BLaER1 treated with 17β-estradiol and CSF1 and Interleukin-3, amounts not matched to agents 10 nM and 100 nM (cell line): ENCODE measurements around the gene XRCC4.

Source experiments
- H3K27ac ChIP-seq, 11 experiments: shearing (Covaris generic); formaldehyde crosslinking; 2 replicates each; pipeline ENCODE4 v1.8.1; 2022
- H3K27me3 ChIP-seq, 11 experiments: shearing (Covaris generic); formaldehyde crosslinking; 2 replicates each; pipeline ENCODE4 v1.8.1; 2022
- H3K36me3 ChIP-seq, 11 experiments: shearing (Covaris generic); formaldehyde crosslinking; 2 replicates each; pipeline ENCODE4 v1.8.1; 2022
- H3K4me1 ChIP-seq, 10 experiments: shearing (Covaris generic); formaldehyde crosslinking; 2 replicates each; pipeline ENCODE4 v1.8.1; 2022
- H3K4me2 ChIP-seq, 11 experiments: shearing (Covaris generic); formaldehyde crosslinking; 2 replicates each; pipeline ENCODE4 v1.8.1; 2022
- H3K4me3 ChIP-seq, 10 experiments: shearing (Covaris generic); formaldehyde crosslinking; 2 replicates each; pipeline ENCODE4 v1.8.1; 2022
- H3K9ac ChIP-seq, 11 experiments: shearing (Covaris generic); formaldehyde crosslinking; 2 replicates each; pipeline ENCODE4 v1.8.1; 2022
- H3K9me3 ChIP-seq, 11 experiments: shearing (Covaris generic); formaldehyde crosslinking; replicated peaks in 1 of 11; 2 replicates each; pipeline ENCODE4 v1.8.1; 2022
- H4K20me1 ChIP-seq, 11 experiments: shearing (Covaris generic); formaldehyde crosslinking; 2 replicates each; pipeline ENCODE4 v1.8.1; 2022
- Cebpa-rat ChIP-seq, 11 experiments: shearing (Covaris generic); IDR thresholded peaks; 2 replicates each; pipeline ENCODE4 v1.8.1; 2022

XRCC4 gene

DNA sequence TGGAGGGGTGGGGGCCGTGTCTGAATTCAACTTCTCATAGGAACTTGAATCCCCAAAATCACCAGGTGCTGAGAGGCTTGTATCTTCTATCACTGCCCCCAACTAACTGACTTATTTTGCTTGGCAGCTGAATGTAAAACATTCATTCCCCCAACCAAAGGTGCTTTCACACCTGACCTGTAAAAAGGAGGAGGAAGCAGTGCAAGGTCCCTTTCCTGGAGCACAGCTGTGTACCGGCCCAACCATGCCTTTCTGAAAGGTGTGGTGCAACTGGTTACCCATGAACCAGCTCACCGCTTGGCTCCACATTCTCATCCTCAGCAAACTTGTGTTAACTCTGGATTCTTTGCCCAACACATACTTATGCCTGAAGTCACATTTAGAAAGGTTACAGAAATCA lies 34.8 kb upstream of the XRCC4 start:
- Histone ChIP-seq H4K20me1 (no peaks in the 10 kb centered on the region), H3K4me3 (no peak overlapping the region), H3K36me3 (peaks cover 0 to 6% (median 0%) of the 10 kb centered on the region in 11 experiments; a peak in 1 of 22 replicates), H3K9ac (no peak overlapping the region), H3K4me2 (no peak overlapping the region), H3K4me1 (no peaks in the 10 kb centered on the region), H3K9me3 (no peaks in the 10 kb centered on the region), H3K27me3 (no peaks in the 10 kb centered on the region), H3K27ac (no peak overlapping the region)
- TF ChIP-seq Cebpa-rat (IDR thresholded peaks at IDR 0.05) = no peak

DNA sequence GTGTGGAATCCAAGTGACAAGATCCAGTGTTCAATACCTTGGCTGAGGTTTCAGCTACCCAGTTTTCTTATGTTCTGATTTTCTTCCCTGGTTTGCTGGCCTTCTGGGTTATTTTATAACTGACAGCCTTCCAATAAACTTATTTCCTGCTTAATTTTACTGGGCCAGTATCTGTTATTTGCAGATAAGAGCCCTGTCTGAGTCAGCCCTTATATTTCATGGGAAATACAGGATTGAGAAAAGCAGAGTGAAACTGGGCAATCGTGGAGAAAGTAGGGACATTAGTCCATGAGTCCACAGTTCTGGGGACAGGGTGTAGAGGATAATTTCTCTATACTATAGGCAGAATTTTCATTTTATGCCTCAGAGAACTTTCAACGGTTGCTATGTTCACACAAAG lies 32.4 kb upstream of the XRCC4 start:
- Histone ChIP-seq H3K4me1 (no peaks in the 10 kb centered on the region), H4K20me1 (no peaks in the 10 kb centered on the region), H3K4me2 (no peak overlapping the region), H3K36me3 (peaks cover 0 to 23% (median 5%) of the 10 kb centered on the region in 11 experiments; a peak in 14 of 22 replicates), H3K4me3 (no peak overlapping the region), H3K9me3 (no peaks in the 10 kb centered on the region), H3K9ac (no peak overlapping the region), H3K27me3 (no peaks in the 10 kb centered on the region), H3K27ac (no peak overlapping the region)
- TF ChIP-seq Cebpa-rat (IDR thresholded peaks at IDR 0.05) = no peak

DNA sequence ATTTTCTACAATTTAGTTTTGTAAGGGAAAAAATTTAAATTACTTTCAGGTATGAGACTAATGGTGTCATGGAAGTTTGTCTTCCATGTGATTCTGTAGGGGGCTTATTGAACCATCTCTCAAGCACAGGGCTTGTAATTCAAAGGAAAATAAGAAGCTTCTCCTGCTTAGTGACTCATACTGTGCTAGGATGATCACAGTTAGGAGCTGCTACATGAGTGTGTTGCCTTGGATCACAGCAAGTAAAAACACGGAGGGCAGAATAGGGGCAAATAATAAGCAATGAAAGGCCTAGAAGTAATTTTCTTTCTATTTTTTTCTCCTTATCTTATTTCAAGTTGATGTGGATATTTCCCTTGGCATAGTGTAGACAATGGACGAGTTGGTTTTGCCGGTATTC lies 29.1 kb upstream of the XRCC4 start:
- no peak for TF ChIP-seq Cebpa-rat (IDR thresholded peaks at IDR 0.05)
- H3K27me3 ChIP-seq = no peaks in the 10 kb centered on the region
- H3K27ac ChIP-seq = no peak overlapping the region
- H4K20me1 ChIP-seq = peaks cover 0 to 6% (median 0%) of the 10 kb centered on the region in 11 experiments; a peak in 1 of 22 replicates
- H3K9me3 ChIP-seq = no peaks in the 10 kb centered on the region
- H3K36me3 ChIP-seq = peaks cover 25 to 56% (median 37%) of the 10 kb centered on the region in 11 experiments
- H3K9ac ChIP-seq = no peak overlapping the region
- H3K4me2 ChIP-seq = no peak overlapping the region
- no peaks in the 10 kb centered on the region for H3K4me1 ChIP-seq
- no peak overlapping the region for H3K4me3 ChIP-seq

DNA sequence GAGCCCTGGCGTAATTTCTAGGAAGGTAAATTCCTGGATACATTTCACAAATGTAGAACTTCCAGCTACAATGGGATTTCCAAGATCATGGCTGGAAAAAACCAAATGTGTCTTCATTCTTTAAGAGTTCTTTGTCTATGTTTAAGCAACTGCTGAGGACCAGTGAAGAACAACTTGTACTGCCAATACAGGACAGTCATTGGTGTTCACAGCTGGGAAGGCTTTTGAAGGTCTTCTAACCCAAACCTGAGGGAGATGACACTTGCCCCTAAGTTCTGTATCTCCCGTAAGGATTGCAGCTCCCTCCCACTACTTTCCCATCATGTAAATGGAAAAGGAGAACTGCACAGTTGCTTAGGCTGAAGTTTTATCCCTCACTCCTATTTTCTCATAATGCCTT lies 28.5 kb upstream of the XRCC4 start:
- Histone ChIP-seq H3K4me3 (no peak overlapping the region), H3K9ac (no peak overlapping the region), H3K9me3 (no peaks in the 10 kb centered on the region), H3K27ac (no peak overlapping the region), H4K20me1 (peaks cover 0 to 6% (median 0%) of the 10 kb centered on the region in 11 experiments; a peak in 1 of 22 replicates), H3K36me3 (peaks cover 29 to 61% (median 40%) of the 10 kb centered on the region in 11 experiments), H3K27me3 (no peaks in the 10 kb centered on the region), H3K4me2 (no peak overlapping the region), H3K4me1 (no peaks in the 10 kb centered on the region)
- no peak for TF ChIP-seq Cebpa-rat (IDR thresholded peaks at IDR 0.05)

DNA sequence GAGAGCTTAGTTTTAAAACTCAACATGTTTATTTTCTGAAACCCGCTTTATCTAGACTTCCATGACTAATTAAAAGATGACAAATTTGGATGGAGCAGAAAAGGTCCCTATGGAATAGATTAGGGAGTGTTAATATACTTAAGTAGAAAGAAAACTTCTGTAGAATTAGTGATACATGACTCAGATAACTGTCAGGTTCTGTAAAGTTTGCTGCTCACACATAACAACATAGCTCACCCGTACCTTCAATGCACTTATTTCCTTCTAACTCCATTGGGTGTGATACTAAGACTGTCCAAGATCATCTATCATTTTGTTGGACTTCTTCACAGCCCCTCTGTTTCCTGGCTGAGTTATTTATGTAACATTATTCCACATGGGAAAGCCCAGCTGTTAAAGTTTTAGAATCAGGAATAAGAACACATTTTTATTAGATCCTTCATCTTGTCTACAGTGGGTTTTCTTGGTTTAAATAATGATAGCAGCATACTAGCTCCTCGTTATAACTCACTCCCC lies 27.9 kb upstream of the XRCC4 start:
- no peak overlapping the region for H3K27ac ChIP-seq

DNA sequence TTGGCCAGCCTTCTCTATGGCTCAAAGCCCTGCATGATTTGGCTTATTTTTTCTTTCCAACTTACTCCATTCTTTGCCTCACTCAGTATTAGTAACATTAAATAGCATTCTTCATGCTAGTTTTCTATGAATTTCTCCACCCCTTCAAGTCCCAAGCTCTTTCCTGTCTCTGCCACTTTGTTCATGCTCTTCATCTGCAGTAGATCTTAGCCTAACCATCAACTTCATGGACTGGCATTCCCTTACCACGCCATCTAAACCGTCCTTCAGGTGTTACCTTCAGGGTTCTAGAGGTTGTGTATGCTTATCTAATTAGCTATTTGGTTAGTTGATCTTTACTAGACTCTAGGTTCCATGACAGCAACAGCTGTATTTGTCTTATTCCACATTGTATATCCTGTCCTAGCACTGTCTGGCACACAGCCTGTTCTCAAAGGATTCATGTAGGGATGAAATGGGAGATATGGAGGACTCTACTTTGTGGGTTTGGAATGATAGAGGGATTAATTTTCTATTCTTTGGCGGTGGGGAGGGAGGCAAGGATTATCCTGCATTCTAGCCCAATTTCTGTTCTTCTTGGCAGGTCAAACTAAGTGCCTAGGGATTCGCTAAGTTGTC lies 26.5 kb upstream of the XRCC4 start:
- H3K27me3 ChIP-seq = no peaks in the 10 kb centered on the region
- peaks cover 0 to 15% (median 0%) of the 10 kb centered on the region in 11 experiments; a peak in 3 of 22 replicates for H4K20me1 ChIP-seq
- H3K9ac ChIP-seq = no peak overlapping the region
- no peak overlapping the region for H3K4me3 ChIP-seq
- H3K4me2 ChIP-seq = no peak overlapping the region
- no peaks in the 10 kb centered on the region for H3K9me3 ChIP-seq
- no peaks in the 10 kb centered on the region for H3K4me1 ChIP-seq
- TF ChIP-seq Cebpa-rat (IDR thresholded peaks at IDR 0.05) = no peak
- H3K36me3 ChIP-seq = peaks cover 49 to 82% (median 60%) of the 10 kb centered on the region in 11 experiments
- no peak overlapping the region for H3K27ac ChIP-seq

More for the DNA sequence above, 27.9 kb upstream of the XRCC4 start:
- Histone ChIP-seq H3K36me3 (peaks cover 35 to 68% (median 46%) of the 10 kb centered on the region in 11 experiments), H4K20me1 (peaks cover 0 to 6% (median 0%) of the 10 kb centered on the region in 11 experiments; a peak in 3 of 22 replicates), H3K4me3 (no peak overlapping the region), H3K27me3 (no peaks in the 10 kb centered on the region), H3K9ac (no peak overlapping the region), H3K9me3 (no peaks in the 10 kb centered on the region), H3K4me2 (no peak overlapping the region), H3K4me1 (no peaks in the 10 kb centered on the region)
- TF ChIP-seq Cebpa-rat (IDR thresholded peaks at IDR 0.05) = no peak

DNA sequence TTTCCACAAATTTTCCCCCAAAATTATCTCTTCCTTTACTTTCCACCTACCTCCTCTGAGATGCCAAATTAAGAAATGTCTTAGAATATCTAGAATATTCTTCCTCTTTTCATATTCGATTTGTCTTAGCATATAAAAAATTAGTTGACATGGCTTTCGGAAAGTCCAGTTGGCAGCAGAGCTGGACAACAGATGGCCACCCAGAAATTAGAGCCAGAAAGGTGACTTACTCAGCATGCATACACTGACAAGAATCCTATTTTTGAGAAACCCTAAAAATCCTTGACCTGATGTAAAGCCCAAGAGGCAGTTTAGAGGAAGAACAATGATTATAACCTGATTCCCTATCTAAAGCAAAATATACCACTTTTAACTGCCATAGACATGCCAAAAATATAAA lies 22.2 kb upstream of the XRCC4 start:
- Histone ChIP-seq H3K4me1 (peaks cover 6 to 15% (median 13%) of the 10 kb centered on the region in 10 experiments; a peak in 19 of 20 replicates), H3K9me3 (no peaks in the 10 kb centered on the region), H4K20me1 (peaks cover 0 to 45% (median 4%) of the 10 kb centered on the region in 11 experiments; a peak in 7 of 22 replicates), H3K4me2 (no peak overlapping the region), H3K4me3 (no peak overlapping the region), H3K36me3 (peaks cover 65 to 100% (median 85%) of the 10 kb centered on the region in 11 experiments), H3K9ac (no peak overlapping the region), H3K27ac (no peak overlapping the region), H3K27me3 (no peaks in the 10 kb centered on the region)
- no peak for TF ChIP-seq Cebpa-rat (IDR thresholded peaks at IDR 0.05)

DNA sequence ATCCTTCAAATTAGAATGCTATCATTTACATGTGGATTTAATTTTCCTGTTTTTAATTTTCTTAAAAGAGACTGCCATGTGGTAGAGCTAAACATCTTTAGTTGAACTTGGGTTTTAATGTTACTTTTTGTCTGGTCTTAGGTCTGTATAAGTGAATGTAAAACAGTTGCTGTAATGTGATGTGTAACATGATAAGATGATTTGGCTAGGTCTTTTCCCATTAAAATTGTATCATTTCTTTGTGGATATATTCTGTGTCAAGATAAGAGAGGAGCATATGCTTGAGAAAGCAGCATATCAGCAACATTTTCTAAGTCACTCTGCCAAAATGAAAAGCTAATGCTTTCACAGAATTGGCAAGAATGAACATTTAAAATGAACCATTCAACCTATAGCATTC lies 18.6 kb upstream of the XRCC4 start:
- peaks cover 70 to 99% (median 83%) of the 10 kb centered on the region in 11 experiments for H3K36me3 ChIP-seq
- H3K27ac ChIP-seq = no peak overlapping the region
- no peak overlapping the region for H3K9ac ChIP-seq
- H3K4me3 ChIP-seq = no peak overlapping the region
- peaks cover 6 to 15% (median 13%) of the 10 kb centered on the region in 10 experiments; a peak in 19 of 20 replicates for H3K4me1 ChIP-seq
- H3K4me2 ChIP-seq = peak overlapping the region in 4 of 11 experiments; percentile 15 to 34 (median 23); a peak in 4 of 22 replicates
- no peak for TF ChIP-seq Cebpa-rat (IDR thresholded peaks at IDR 0.05)
- H4K20me1 ChIP-seq = peaks cover 0 to 75% (median 11%) of the 10 kb centered on the region in 11 experiments; a peak in 10 of 22 replicates
- no peaks in the 10 kb centered on the region for H3K27me3 ChIP-seq
- H3K9me3 ChIP-seq = peaks cover 0 to 10% (median 4%) of the 10 kb centered on the region in 11 experiments; a peak in 2 of 22 replicates

DNA sequence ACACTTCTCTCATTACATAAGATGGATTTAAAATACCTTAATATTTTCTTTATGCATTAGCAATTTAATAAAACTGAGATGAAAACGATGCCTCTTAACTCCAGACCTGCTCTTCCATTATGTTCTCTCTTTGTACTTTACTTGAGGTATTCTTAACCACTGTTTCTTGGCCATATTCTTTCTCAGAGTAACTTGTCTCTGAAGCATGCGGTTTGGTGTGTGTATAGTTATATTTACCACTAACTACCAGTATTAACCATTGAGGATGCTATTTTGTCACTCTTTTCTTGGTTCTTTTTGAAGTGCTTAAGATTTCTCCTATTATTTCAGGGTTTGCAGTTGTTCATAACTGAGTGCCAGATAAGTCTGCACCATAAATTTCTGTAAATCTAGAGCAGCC lies 18.0 kb upstream of the XRCC4 start:
- peak overlapping the region in 8 of 11 experiments; percentile 6 to 46 (median 22); a peak in 11 of 22 replicates for H3K4me2 ChIP-seq
- no peak overlapping the region for H3K4me3 ChIP-seq
- peaks cover 0 to 10% (median 4%) of the 10 kb centered on the region in 11 experiments; a peak in 2 of 22 replicates for H3K9me3 ChIP-seq

More for the DNA sequence above, 18.0 kb upstream of the XRCC4 start:
- TF ChIP-seq Cebpa-rat (IDR thresholded peaks at IDR 0.05) = no peak
- peaks cover 0 to 78% (median 14%) of the 10 kb centered on the region in 11 experiments; a peak in 11 of 22 replicates for H4K20me1 ChIP-seq
- H3K36me3 ChIP-seq = peaks cover 71 to 99% (median 83%) of the 10 kb centered on the region in 11 experiments
- peaks cover 6 to 15% (median 13%) of the 10 kb centered on the region in 10 experiments; a peak in 19 of 20 replicates for H3K4me1 ChIP-seq
- no peak overlapping the region for H3K27ac ChIP-seq
- H3K27me3 ChIP-seq = no peaks in the 10 kb centered on the region
- no peak overlapping the region for H3K9ac ChIP-seq
